Suprapubic skin (tissue), 4 donors: ENCODE results near the gene CASP10.

Experiments
- POLR2A ChIP-seq, 2 donors: fragments of 450-650 bp; IDR thresholded peaks; one replicate each; pipeline ENCODE4 v1.6.1; 2017; ENCODE audit warnings: antibody characterized with exemption in 2 of 2, mild to moderate bottlenecking in 2 of 2, moderate library complexity in 2 of 2
- POLR2AphosphoS5 ChIP-seq, 3 donors: sonication (generic); formaldehyde crosslinking; IDR thresholded peaks; one replicate each; pipeline ENCODE4 v1.6.1; 2017; ENCODE audit warnings: antibody characterized with exemption in 3 of 3
- TF ChIP-seq, protein P1 (sequence below), 2 donors: fragments of 200-600 bp in 1 of 2; fragments of 450-650 bp in 1 of 2; sonication (generic) in 1 of 2; IDR thresholded peaks; one replicate each; pipeline ENCODE4 v1.5.1; 2016 to 2019; ENCODE audit warnings: antibody characterized with exemption in 2 of 2, mild to moderate bottlenecking in 1 of 2, moderate library complexity in 1 of 2

DNA sequence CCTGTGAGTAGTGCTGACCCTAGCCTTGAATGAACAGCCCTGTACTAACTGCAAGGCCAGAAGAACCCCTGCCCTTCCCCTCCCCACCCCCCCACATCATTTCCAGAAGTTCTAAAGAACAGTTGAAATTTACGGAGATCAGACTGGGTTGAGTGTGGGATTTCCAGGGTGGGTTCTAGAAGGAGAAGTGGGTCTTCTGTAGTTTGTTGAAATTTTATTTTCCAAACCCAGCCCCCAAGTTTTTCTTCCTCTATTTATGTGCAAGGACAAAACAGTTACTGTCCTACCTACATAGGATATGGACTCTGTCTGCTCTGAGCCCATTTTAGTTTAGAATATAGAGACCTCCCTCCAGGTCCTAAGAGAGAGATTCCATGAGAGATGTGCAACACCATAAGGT, 26.3 kb upstream of the CASP10 start:
- TF ChIP-seq, protein P1, sequence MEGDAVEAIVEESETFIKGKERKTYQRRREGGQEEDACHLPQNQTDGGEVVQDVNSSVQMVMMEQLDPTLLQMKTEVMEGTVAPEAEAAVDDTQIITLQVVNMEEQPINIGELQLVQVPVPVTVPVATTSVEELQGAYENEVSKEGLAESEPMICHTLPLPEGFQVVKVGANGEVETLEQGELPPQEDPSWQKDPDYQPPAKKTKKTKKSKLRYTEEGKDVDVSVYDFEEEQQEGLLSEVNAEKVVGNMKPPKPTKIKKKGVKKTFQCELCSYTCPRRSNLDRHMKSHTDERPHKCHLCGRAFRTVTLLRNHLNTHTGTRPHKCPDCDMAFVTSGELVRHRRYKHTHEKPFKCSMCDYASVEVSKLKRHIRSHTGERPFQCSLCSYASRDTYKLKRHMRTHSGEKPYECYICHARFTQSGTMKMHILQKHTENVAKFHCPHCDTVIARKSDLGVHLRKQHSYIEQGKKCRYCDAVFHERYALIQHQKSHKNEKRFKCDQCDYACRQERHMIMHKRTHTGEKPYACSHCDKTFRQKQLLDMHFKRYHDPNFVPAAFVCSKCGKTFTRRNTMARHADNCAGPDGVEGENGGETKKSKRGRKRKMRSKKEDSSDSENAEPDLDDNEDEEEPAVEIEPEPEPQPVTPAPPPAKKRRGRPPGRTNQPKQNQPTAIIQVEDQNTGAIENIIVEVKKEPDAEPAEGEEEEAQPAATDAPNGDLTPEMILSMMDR (IDR thresholded peaks at IDR 0.05), result no peak
- no peak for TF ChIP-seq POLR2A (IDR thresholded peaks at IDR 0.05)
- no peak for TF ChIP-seq POLR2AphosphoS5 (IDR thresholded peaks at IDR 0.05)
